Activated CD4-positive, CD25-positive, alpha-beta regulatory T cell treated with anti-CD3 and anti-CD28 coated beads, Interleukin-2, amount 50 U/mL, for 16 hours (primary cell): ENCODE measurements around the gene TAF4B.
"Not testable (repeated sequence)": the region's sequence is repeated elsewhere in the genome, so short reads cannot be mapped to it uniquely, and the experiment has no call there.

Source experiments
- DNase-seq: peaks from one replicate; pipeline ENCODE4 v3.0.0-alpha.2; 2020; ENCODE audit warnings: low read depth, low spot score

The TAF4B gene

DNA sequence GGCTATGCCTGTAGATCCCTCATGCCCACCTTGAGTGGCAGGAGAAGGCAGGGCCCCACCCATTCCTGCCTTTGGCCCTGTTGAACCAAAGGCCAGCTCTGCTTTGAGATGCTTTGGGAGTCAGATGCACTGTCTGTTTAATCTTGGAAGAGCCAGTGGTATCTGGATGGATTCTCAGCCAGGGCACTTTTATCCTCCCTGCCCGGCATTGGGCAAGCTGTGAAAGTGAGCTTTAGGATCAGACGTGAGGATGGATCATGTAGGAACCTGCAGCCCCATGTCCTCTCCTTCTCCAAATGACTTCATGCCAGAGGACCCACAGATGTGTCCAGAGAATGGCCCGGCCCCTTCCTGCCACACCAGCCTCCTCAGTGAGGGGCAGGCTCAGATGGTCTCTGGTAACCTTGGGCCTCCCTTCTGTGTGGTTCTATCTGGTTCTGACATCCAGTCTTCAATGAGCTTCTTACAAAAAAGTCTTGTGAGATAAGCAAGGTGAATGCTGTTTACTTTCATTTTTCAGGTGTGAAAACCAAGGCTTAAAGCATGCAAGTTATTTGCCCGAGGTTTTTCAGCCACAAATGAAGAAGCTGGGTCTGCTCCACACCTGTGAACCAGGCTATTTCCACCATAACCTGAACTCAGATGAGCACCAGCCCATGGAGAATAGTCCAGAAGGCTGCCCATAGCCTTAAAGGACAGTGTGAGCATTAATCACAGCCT is 198.3 kb downstream of the TAF4B start:
- no peak for DNase-seq

DNA sequence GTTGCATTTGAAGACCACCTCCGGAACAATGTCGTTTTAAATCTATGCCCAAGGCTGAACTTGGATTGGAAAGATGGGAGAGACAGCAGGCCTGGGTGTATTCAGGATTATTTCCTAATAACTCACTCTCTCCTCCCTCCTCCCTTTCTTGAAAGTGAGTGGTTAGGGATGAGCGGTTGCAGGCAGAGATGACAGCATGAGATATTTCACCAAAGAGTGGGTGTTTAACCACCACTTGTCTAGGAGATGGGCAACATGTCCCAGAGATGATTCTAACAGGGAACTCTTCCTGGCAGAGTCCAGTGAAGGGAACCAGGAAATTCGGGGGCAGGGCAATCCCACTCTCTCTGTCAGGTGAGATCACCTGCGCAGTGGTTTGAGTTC is 198.9 kb downstream of the TAF4B start:
- no peak for DNase-seq

GRCh38 chr18:26429535-26430226 is 203.4 kb downstream of the TAF4B start:
- DNase-seq = no peak

DNA sequence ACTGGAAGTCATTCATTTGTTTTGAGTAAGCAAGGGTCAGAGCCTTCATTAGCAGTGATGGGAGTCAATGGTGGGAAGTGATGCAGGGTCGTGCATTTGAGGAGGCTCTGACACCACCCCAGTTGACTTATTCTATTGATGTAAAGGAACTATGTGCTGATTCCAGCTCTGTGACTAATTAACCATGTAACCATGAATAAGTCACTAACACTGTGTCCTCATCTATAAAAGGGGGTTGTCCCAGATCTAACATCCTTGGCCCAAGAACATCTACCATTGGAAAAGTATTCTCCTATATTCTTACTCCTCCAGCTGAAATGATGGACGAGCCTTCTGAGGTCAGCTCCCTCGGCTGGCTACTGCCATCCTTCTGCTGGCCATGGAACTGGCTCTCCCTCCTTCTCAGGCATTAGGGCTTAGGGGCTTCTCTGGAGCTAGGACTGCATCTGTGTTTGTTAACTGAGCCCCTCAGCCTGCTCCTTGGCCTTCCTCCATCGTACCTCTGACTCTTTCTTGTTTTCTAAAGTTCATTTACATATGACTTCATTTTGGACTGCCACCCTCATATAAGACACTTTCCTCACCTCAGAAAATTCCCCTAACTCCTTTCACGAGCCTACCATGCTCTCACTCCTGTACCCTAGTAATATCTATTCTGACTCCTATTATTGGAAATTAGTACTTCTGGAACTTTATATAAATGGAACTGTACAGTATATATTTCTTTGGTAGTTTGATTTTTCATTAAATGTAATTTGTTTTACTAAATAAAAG is 206.6 kb downstream of the TAF4B start:
- DNase-seq = no peak

- DNase-seq = no peak
These were observed 208.6 kb downstream of the TAF4B start for GRCh38 chr18:26434887-26435286.

DNA sequence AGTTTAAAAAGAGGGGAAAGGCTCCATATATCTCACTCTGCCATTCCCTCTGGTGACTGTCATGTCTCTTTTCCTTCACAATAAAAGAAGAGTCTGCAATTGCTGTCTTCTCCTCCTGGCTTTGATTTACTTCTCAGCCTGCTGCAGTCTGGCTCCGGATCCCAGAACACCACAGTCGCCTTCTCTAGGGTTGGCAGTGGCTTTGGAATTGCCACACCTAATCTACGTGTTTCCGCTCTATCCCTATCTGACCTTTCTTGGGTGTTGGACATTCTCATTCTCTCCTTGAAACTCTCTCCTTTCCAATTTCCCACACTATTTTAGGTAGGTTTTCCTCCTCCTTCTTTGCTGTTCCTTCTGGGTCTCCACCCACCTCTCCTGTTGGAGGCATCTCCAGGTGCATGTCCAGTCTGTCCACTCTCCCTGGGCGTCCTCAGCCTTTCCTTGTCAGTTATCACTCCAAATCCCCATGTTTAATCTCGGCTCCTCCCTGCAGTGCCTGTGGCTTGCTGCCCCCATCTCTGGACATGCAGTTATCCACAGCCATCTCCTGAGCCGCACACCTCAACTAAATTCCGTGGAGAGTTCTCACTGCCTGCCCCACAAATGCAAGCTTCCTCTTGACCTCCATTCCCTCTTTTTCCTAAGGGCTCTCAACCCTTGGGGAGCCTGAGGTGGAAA is 209.3 kb downstream of the TAF4B start:
- DNase-seq = no peak

GRCh38 chr18:26436176-26437051 is 210.2 kb downstream of the TAF4B start:
- no peak for DNase-seq

GRCh38 chr18:26437634-26438033 is 211.4 kb downstream of the TAF4B start:
- DNase-seq = not testable (repeated sequence)

- no peak for DNase-seq
These were observed 212.7 kb downstream of the TAF4B start for GRCh38 chr18:26438980-26439379.

DNA sequence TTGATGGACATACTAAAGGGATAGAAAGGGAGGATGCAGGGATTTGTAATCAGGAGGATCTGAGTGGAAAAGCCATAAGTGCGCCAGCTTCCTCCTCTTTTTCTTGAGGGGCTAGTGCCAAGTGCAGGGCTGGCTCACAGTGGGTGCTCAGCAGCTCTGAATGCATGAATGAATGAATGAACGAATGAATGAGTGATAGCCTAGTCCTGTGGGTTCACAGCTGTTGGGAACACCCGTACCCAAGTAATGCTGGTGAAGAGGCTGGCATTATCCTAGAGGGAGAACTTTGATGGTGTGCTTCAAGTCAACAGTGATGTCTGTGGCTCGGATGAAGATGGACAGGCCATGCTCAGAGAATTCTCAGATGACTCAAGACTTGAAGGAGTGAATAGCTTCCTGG is 213.3 kb downstream of the TAF4B start:
- no peak for DNase-seq

DNA sequence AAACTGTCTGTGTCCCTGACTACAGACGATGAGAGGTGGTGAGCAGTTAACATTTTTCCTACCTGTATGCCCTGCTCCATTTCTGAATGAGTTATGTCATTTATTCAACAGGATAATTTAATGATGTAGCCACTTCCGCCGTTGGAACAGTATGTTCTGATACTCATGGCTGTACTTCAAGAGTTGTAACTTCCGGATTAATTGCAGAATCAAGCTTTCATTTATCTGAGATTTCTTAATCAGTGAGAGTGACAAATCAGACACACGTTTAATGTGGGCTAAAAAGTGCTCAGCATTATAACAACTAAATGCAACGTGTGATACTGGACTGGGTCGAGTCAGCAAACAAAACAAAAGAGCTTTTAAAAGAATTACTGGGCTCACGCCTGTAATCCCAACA is 214.4 kb downstream of the TAF4B start:
- DNase-seq = no peak
